HepG2 (cell line): Measurements from ENCODE around the gene SOST. TPM values are rescaled to one million over a fixed set of nuclear protein-coding genes. Genes with fewer than 3 reads are reported as not detected.

Experiments used
- HMG20B ChIP-seq: conservative IDR thresholded peaks from 2 replicates; pipeline ENCODE4 v1.6.1; 2016; ENCODE audit warnings: missing genetic modification reagents, missing compliant biosample characterization
- ISX ChIP-seq: sonication (generic); formaldehyde crosslinking; conservative IDR thresholded peaks from 2 replicates; pipeline ENCODE4 v1.5.0; 2020; ENCODE audit warnings: missing genetic modification reagents
- MTA1 ChIP-seq: sonication (generic); formaldehyde crosslinking; IDR thresholded peaks from 2 replicates; pipeline ENCODE4 v1.4.0; 2020; ENCODE audit warnings: missing genetic modification reagents, mild to moderate bottlenecking, borderline replicate concordance
- NCOA2 ChIP-seq: sonication (generic); formaldehyde crosslinking; IDR thresholded peaks from 2 replicates; pipeline ENCODE4 v1.8.0; 2022; ENCODE audit warnings: inconsistent platforms
- NFYC ChIP-seq: IDR thresholded peaks from 2 replicates; pipeline ENCODE4 v1.6.1; 2016; ENCODE audit warnings: missing genetic modification reagents, missing compliant biosample characterization
- POGZ ChIP-seq: sonication (generic); formaldehyde crosslinking; IDR thresholded peaks from 2 replicates; pipeline ENCODE4 v1.4.0; 2020; ENCODE audit warnings: mild to moderate bottlenecking, missing genetic modification reagents
- TAF15 ChIP-seq: fragments of 200-400 bp; formaldehyde crosslinking; IDR thresholded peaks from one replicate; pipeline ENCODE4 v1.6.1; 2018; ENCODE audit warnings: mild to moderate bottlenecking, low read depth, low read length; ENCODE audit not compliant: poor library complexity, severe bottlenecking
- XRCC5 ChIP-seq: fragments of 200-400 bp; formaldehyde crosslinking; optimal IDR thresholded peaks from 2 replicates; pipeline ENCODE3; 2017; ENCODE audit warnings: mild to moderate bottlenecking, low read length
- ZBTB38 ChIP-seq: sonication (generic); formaldehyde crosslinking; IDR thresholded peaks from 2 replicates; pipeline ENCODE4 v1.5.1; 2020; ENCODE audit warnings: mild to moderate bottlenecking, missing genetic modification reagents
- ZBTB43 ChIP-seq: sonication (generic); formaldehyde crosslinking; conservative IDR thresholded peaks from 2 replicates; pipeline ENCODE4 v1.4.0; 2020; ENCODE audit warnings: missing genetic modification reagents
- ZC3H4 ChIP-seq: sonication (generic); formaldehyde crosslinking; IDR thresholded peaks from 2 replicates; pipeline ENCODE4 v1.4.0; 2020; ENCODE audit warnings: missing genetic modification reagents, borderline replicate concordance
- ZNF260 ChIP-seq: sonication (generic); formaldehyde crosslinking; IDR thresholded peaks from 2 replicates; pipeline ENCODE4 v1.4.0; 2020; ENCODE audit warnings: missing genetic modification reagents, low read depth, mild to moderate bottlenecking, borderline replicate concordance
- ZNF572 ChIP-seq: sonication (generic); formaldehyde crosslinking; IDR thresholded peaks from 2 replicates; pipeline ENCODE4 v1.5.1; 2020; ENCODE audit warnings: mild to moderate bottlenecking, missing genetic modification reagents
- ZNF710 ChIP-seq: sonication (generic); formaldehyde crosslinking; IDR thresholded peaks from 2 replicates; pipeline ENCODE4 v1.5.0; 2020; ENCODE audit warnings: mild to moderate bottlenecking, missing genetic modification reagents, borderline replicate concordance
- ZXDC ChIP-seq: sonication (generic); formaldehyde crosslinking; IDR thresholded peaks from 2 replicates; pipeline ENCODE4 v1.5.0; 2020; ENCODE audit warnings: mild to moderate bottlenecking, missing genetic modification reagents
- polyA plus RNA-seq, 8 experiments: library from polyadenylated mRNA; depleted of rRNA in 3 of 8; stranded (reverse) in 7 of 8; unstranded in 1 of 8; fragments of >200 nt; fragmentation: Illumina TruSeq in 4 of 8; extraction: Trizol in 4 of 8; gene quantifications; 2 replicates each; pipeline versions ENCODE4 v1.2.1 to v1.2.3, GENCODE V29; 2011 to 2016; ENCODE audit warnings: low read depth in 4 of 8, missing spikeins in 1 of 8, mixed read lengths in 1 of 8; ENCODE audit not compliant: insufficient read depth in 1 of 8
- total RNA-seq, 5 experiments: library from RNA; depleted of rRNA; stranded (reverse); fragments of >200 nt; fragmentation: Illumina TruSeq; extraction: Trizol; gene quantifications; 2 replicates each; pipeline ENCODE4 v1.2.3, GENCODE V29; 2016; ENCODE audit warnings: low read depth in 1 of 5
- TF ChIP-seq, protein P1 (sequence below): sonication (generic); formaldehyde crosslinking; IDR thresholded peaks from 2 replicates; pipeline ENCODE4 v1.4.0; 2020; ENCODE audit warnings: mild to moderate bottlenecking, missing genetic modification reagents, borderline replicate concordance
- TF ChIP-seq, protein P2 (sequence below): sonication (generic); formaldehyde crosslinking; IDR thresholded peaks from 2 replicates; pipeline ENCODE4 v1.8.1; 2023; ENCODE audit warnings: missing genetic modification reagents, mild to moderate bottlenecking, borderline replicate concordance

Gene SOST
- total and polyA plus RNA-seq, 2 of the 13 experiments (the other 11 are each of a cell fraction or from before 2014, with no cell fraction given): not detected

DNA sequence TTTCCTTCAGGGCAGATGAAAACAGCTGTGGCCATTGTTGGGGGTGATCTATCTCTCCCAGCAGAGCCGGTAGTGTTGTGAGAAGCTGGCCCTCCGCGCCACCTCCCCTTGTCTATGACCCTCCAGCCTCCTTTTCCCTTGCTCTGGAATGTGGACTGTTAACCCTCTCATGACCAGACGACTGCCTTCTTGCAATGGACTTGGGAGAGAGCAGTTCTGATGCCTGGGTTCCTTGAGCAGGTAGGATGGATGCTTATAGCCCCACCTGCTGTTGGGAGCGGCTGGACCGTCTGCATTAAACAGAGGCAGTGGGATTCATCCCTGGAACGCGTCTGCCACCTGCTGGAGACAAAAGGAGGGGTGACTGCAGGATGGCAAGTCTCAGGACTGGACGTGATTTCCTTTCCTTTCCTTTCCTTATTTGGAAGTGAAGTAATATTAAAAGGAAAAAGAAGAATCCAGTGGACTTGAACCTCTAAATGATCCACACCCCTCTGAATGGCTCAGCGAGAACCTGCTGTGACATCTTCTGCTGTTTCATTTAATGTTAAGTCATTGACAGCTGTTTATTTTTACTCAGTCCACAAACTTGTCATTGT lies 1.8 kb upstream of the SOST start (continued):
- TF ChIP-seq ZC3H4 (CRISPR knock-in tag): no peak
- no peak for TF ChIP-seq ZBTB43 (CRISPR knock-in tag)
- TF ChIP-seq ZBTB38 (CRISPR knock-in tag): peak; percentile 41; the same call in 1 of the 2 replicates
- TF ChIP-seq, protein P1, sequence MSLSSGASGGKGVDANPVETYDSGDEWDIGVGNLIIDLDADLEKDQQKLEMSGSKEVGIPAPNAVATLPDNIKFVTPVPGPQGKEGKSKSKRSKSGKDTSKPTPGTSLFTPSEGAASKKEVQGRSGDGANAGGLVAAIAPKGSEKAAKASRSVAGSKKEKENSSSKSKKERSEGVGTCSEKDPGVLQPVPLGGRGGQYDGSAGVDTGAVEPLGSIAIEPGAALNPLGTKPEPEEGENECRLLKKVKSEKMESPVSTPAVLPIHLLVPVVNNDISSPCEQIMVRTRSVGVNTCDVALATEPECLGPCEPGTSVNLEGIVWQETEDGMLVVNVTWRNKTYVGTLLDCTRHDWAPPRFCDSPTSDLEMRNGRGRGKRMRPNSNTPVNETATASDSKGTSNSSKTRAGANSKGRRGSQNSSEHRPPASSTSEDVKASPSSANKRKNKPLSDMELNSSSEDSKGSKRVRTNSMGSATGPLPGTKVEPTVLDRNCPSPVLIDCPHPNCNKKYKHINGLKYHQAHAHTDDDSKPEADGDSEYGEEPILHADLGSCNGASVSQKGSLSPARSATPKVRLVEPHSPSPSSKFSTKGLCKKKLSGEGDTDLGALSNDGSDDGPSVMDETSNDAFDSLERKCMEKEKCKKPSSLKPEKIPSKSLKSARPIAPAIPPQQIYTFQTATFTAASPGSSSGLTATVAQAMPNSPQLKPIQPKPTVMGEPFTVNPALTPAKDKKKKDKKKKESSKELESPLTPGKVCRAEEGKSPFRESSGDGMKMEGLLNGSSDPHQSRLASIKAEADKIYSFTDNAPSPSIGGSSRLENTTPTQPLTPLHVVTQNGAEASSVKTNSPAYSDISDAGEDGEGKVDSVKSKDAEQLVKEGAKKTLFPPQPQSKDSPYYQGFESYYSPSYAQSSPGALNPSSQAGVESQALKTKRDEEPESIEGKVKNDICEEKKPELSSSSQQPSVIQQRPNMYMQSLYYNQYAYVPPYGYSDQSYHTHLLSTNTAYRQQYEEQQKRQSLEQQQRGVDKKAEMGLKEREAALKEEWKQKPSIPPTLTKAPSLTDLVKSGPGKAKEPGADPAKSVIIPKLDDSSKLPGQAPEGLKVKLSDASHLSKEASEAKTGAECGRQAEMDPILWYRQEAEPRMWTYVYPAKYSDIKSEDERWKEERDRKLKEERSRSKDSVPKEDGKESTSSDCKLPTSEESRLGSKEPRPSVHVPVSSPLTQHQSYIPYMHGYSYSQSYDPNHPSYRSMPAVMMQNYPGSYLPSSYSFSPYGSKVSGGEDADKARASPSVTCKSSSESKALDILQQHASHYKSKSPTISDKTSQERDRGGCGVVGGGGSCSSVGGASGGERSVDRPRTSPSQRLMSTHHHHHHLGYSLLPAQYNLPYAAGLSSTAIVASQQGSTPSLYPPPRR (CRISPR knock-in tag): no peak
- no peak for TF ChIP-seq TAF15
- TF ChIP-seq XRCC5: peak; percentile 99
- TF ChIP-seq ZNF572 (CRISPR knock-in tag): no peak
- TF ChIP-seq, protein P2, sequence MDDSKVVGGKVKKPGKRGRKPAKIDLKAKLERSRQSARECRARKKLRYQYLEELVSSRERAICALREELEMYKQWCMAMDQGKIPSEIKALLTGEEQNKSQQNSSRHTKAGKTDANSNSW (CRISPR knock-in tag): no peak
- TF ChIP-seq POGZ (CRISPR knock-in tag): no peak
- no peak for TF ChIP-seq ISX (CRISPR knock-in tag)
- no peak for TF ChIP-seq NFYC (CRISPR knock-in tag)
- no peak; the same call in 1 of the 2 replicates for TF ChIP-seq ZNF710 (CRISPR knock-in tag)
- TF ChIP-seq HMG20B: 0 out of 2 replicates have a peak, but pooled peaks have one; percentile 29
- peak; percentile 48 for TF ChIP-seq NCOA2 (CRISPR knock-in tag)
- TF ChIP-seq ZNF260: no peak
- TF ChIP-seq ZXDC (CRISPR knock-in tag): no peak
- TF ChIP-seq MTA1 (CRISPR knock-in tag): no peak
